ENCODE measurements around the gene TOMM6. TPM values are rescaled to one million over a fixed set of nuclear protein-coding genes. Genes with fewer than 3 reads are reported as not detected.

TOMM6 gene
- total RNA-seq, 1 experiment from 2014 or later: 292 TPM

- Histone ChIP-seq H3K36me3 (ENCODE audit: control insufficient read depth in 1 of 2, insufficient read depth in 2 of 2, low read length in 2 of 2) (peaks cover 5 to 8% of the 10 kb centered on the region in 2 experiments; a peak in 1 of 4 replicates), H3K4me1 (ENCODE audit: control insufficient read depth in 1 of 2, insufficient read depth in 2 of 2, low read length in 2 of 2) (no peaks in the 10 kb centered on the region), H3K4me2 (ENCODE audit: low read length) (no peak overlapping the region), H3K4me3 (replicated peaks in 1 of 2; ENCODE audit: low read depth in 1 of 2, low read length in 2 of 2) (no peak overlapping the region), H3K79me2 (ENCODE audit: insufficient read depth, low read length) (no peaks in the 10 kb centered on the region), H3K9me2 (ENCODE audit: insufficient read depth) (no peaks in the 10 kb centered on the region), H3K27ac (ENCODE audit: low read depth, low read length) (no peak overlapping the region), H3K9ac (ENCODE audit: low read length) (no peak overlapping the region), H3K27me3 (ENCODE audit: insufficient read depth, low read length) (no peaks in the 10 kb centered on the region), H2AFZ (ENCODE audit: low read depth, low read length, poor library complexity, severe bottlenecking) (no peak overlapping the region), H4K20me1 (ENCODE audit: insufficient read depth) (no peaks in the 10 kb centered on the region), H3K9me3 (ENCODE audit: control insufficient read depth in 1 of 2, insufficient read depth in 1 of 2, low read depth in 1 of 2, low read length in 2 of 2) (no peaks in the 10 kb centered on the region)
- ATAC-seq (no peak), DNase-seq (ENCODE audit: low read depth, low spot score) (no peak)
- TF ChIP-seq FOSL1 (IDR thresholded peaks at IDR 0.05; ENCODE audit: low read depth): no peak
- no peak for TF ChIP-seq SRF (IDR thresholded peaks at IDR 0.05; ENCODE audit: low read depth)
- no peak for TF ChIP-seq EGR1 (IDR thresholded peaks at IDR 0.05; ENCODE audit: low read depth)
- no peak for TF ChIP-seq CTCF (IDR thresholded peaks at IDR 0.05 in 2 of 3, conservative IDR thresholded peaks at IDR 0.05 in 1 of 3; ENCODE audit: borderline replicate concordance in 1 of 3, insufficient read depth in 1 of 3, low read depth in 2 of 3, low read length in 2 of 3)
- no peak for TF ChIP-seq ZFX (IDR thresholded peaks at IDR 0.05)
- TF ChIP-seq SP1 (IDR thresholded peaks at IDR 0.05; ENCODE audit: low read depth): no peak
- no peak for TF ChIP-seq YY1 (IDR thresholded peaks at IDR 0.05; ENCODE audit: extremely low read depth, insufficient replicate concordance, low read depth, low read length)
- TF ChIP-seq CEBPB (IDR thresholded peaks at IDR 0.05; ENCODE audit: low read depth): no peak
- no peak for TF ChIP-seq ZBTB33 (IDR thresholded peaks at IDR 0.05; ENCODE audit: extremely low read depth, insufficient replicate concordance, low read length)
- no peak for TF ChIP-seq EZH2 (IDR thresholded peaks at IDR 0.05)
- no peak for TF ChIP-seq TCF7L2 (IDR thresholded peaks at IDR 0.05; ENCODE audit: borderline replicate concordance, extremely low read depth, insufficient read depth, insufficient read length)
- TF ChIP-seq ATF3 (IDR thresholded peaks at IDR 0.05): no peak
- TF ChIP-seq SIN3A (IDR thresholded peaks at IDR 0.05; ENCODE audit: low read depth): no peak
- no peak for TF ChIP-seq RAD21 (IDR thresholded peaks at IDR 0.05; ENCODE audit: low read depth)
- no peak for TF ChIP-seq JUND (IDR thresholded peaks at IDR 0.05)
- no peak for TF ChIP-seq POLR2AphosphoS5 (IDR thresholded peaks at IDR 0.05; ENCODE audit: low read depth, low read length)
- CTCF ChIA-PET: interaction anchor here (1.4 kb wide), 1 partner anchor 122 kb away, joined by 3 read pairs; the partner anchor contains the start of genes BYSL and MED20
- POLR2A ChIA-PET: no interaction called here
- intact Hi-C loops (cut with micrococcal nuclease): no loop called here
- BruUV-seq (replicated peaks): no TSS peak
- RAD21 ChIA-PET (ENCODE audit: low non-redundant PET in 1 of 2, low total read pairs in 2 of 2, uncharacterized antibody in 2 of 2, unreplicated experiment in 2 of 2): no interaction called here
Measured at GRCh38 chr6:41798901-41799558, 11.5 kb downstream of the TOMM6 start.
